Measurements from ENCODE around the gene KLHL30.
A peak's percentile ranks its signal among the peaks of the same experiment; 100 is the strongest.

Gene KLHL30, protein sequence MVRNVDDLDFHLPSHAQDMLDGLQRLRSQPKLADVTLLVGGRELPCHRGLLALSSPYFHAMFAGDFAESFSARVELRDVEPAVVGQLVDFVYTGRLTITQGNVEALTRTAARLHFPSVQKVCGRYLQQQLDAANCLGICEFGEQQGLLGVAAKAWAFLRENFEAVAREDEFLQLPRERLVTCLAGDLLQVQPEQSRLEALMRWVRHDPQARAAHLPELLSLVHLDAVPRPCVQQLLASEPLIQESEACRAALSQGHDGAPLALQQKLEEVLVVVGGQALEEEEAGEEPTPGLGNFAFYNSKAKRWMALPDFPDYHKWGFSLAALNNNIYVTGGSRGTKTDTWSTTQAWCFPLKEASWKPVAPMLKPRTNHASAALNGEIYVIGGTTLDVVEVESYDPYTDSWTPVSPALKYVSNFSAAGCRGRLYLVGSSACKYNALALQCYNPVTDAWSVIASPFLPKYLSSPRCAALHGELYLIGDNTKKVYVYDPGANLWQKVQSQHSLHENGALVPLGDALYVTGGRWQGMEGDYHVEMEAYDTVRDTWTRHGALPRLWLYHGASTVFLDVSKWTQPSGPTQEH

DNA sequence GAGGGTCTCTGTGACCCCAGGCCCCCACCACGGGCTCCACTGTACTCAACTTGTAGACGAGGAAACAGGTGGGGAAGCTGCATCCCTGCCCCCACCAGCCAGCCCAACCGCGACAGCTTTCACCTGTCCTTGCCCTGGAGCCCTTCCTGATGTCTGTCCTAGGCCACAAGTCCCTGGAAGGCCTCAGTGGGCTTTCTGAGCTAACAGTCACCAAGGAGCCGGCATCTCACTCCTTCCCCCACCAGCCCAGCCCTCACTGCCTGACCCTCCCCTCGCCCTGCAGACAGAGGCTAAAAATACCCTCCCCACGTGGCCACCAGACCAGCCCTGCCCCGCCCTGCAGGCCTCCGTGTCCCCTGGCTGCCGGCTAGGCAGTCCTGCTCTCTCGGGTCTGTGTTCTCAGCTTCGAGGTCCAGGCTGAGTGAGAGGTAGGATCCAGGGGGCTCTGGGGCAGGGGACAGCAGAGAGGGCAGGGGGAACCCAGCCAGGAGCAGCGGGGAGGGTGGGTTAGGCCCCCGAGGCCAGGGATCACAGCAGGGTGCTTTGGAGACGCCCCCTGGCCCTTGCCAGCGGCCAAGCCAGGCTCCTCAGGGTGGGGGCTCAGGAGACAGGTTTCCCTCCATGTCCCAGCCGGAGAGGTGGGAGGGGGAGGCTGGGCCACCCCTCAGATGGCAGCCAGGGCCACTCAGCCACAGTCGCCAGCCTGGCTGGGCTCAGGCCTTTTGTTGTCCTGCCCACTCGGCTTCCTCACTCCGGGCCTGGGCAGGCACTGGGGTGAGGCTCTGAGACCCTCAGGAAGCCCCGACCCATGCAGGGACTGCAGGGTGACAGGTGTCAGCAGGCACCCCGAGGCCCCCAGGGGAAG lies at the start of gene KLHL30:
KLHL30 (plus strand) TSS at position 338 of the 865 bp plus-strand sequence. CDS start 2,087 bp downstream, outside the sequence.
- ATAC-seq, result peak; percentile 6

DNA sequence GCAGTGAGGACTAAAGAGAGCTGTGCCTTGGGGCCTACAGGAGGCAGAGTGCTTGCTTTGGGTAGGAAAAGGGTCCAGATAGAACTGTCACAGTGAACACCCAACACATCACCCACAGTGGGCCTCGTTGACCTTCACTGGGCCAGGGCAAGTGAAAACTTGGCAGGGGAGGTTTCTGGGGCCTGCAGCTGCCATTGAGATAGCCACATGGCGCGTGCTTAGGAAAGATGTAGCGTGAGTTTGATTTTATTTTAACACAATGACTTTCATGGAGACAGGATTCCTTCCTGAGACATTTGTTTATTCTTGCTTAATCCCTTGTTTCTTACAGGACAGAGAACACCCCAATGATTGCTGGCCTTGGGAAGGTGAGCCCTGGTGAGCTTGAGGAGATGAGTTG lies 47.6 kb upstream of the KLHL30 start:
- DNase-seq (no peak), ATAC-seq (no peak)
- Mint-ChIP-seq H3K9me3 (no peaks in the 10 kb centered on the region), H3K4me3 (no peak overlapping the region), H3K4me1 (no peaks in the 10 kb centered on the region), H3K27me3 (no peaks in the 10 kb centered on the region), H3K27ac (no peak overlapping the region)

More for the DNA sequence above, at the start of gene KLHL30:
- no peak for DNase-seq
- Mint-ChIP-seq H3K4me1 (peaks cover 14% of the 10 kb centered on the region), H3K27ac (no peak within 1 kb of the TSS), H3K9me3 (no peaks in the 10 kb centered on the region), H3K27me3 (no peaks in the 10 kb centered on the region), H3K4me3 (peak within 1 kb of the TSS in 1 of 2 donors; percentile 54)

DNA sequence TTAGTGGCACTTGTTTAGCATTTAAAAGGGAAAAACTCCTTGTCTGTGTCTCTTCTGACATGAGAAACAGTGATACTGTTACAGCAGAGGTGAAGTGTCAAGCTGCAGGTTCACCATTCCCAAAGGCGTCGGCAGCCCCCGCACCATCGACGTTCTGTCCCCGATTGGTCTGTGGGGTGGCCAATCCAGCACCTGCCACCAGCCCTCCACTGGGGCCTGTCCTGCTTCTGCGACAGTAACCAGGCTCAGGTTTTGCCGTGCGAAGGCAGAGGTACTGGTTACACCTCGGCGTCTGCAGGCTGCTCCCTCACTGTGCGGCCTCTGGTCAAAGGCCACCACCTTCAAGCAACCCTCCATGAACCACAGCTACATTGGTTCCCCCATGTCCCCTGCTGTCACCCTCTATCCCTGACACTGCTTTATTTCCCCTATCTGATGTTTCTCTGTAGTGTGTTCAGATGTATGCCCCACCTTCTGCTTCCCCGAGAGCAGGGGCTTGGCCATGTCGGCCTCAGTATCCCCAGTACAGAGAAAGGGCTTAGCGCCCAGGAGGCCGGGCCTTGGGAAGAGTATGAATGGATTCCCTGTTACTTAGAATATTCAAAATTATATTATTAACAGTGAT lies 46.9 kb upstream of the KLHL30 start:
- no peak for ATAC-seq
- Mint-ChIP-seq H3K4me1 (no peaks in the 10 kb centered on the region), H3K4me3 (no peak overlapping the region), H3K27ac (peak overlapping the region in 1 of 2 donors; percentile 83), H3K9me3 (no peaks in the 10 kb centered on the region), H3K27me3 (no peaks in the 10 kb centered on the region)
- DNase-seq, result no peak

DNA sequence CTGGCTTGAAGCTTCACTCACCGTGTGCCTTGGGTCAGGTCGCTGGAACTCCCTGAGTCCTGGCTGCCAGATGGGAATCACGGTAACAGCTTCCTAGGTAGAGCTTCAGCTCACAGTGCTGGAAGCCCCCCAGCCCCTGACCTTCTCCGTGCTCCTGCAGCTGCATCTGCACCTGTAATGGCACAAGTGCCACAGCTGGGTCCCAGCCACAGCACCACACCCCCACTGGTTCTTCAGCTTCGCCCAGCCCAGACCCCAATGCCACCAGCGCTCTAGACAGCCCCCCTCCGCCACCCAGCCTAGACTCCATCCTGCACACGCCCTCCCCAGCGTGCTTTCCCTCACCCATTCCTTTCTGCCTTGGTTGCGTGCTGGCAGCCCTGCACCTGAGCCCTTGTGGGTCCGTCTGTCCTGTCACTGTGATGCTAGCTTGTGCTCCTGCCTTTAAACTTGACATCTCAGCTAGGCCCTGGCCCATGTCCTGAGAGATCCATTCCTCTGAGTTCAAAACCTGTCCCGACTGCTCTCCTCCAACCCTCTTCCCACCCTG lies 45.9 kb upstream of the KLHL30 start:
- DNase-seq (no peak), ATAC-seq (no peak)
- no peaks in the 10 kb centered on the region for H3K9me3 Mint-ChIP-seq
- H3K27ac Mint-ChIP-seq, result peak overlapping the region in 1 of 2 donors; percentile 23
- no peak overlapping the region for H3K4me3 Mint-ChIP-seq
- H3K27me3 Mint-ChIP-seq, result no peaks in the 10 kb centered on the region
- H3K4me1 Mint-ChIP-seq, result peaks cover 3% of the 10 kb centered on the region

DNA sequence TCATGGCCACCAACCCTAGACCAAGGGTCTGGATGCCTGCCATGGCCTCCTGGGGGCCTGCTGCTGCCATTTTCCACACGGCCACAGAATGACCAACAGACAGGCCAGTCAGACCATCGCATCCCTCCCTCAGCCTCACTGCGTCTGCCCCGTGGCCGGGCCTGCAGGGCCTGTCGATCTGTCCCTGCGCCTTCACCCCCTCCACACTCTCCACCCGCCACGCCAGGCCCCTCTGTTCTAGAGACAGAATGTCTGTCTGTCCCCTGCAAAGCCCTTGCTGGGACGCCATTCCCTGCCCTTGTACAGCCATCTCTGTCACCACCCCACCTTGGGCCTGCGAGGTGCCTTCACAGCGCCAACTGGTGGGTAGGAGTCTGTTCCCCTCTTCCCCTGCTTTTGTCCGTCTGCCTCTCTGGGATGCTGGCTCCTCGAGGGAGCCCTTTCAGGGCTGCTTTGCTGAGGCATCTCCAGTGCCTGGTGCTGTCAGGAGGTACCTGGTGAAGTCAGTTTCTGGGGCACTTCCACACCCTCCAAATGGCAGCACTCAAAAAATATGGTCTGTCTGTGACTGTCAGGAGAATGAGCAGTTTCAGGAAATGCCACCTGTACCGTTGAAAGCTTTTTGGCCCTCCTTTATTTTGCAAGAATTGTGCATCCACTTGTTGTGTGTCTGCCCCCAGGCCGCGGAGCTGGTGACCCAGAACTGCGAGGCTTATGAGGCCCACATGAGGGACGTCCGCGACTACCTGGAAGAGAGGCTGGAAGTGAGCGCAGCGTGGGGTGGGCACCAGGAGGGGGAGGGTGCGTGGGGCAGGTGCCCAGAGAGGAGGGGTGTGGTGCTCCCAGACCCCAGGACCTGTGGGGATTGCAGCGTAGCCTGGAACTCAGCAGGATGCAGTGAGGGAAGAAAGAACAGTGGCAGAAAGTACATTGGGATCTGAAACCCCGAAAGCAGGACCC lies 45.0 kb upstream of the KLHL30 start:
- Mint-ChIP-seq H3K4me3 (no peak overlapping the region), H3K4me1 (peaks cover 11% of the 10 kb centered on the region), H3K27ac (no peak overlapping the region), H3K27me3 (no peaks in the 10 kb centered on the region), H3K9me3 (no peaks in the 10 kb centered on the region)
- ATAC-seq (peak; percentile 33), DNase-seq (no peak)

DNA sequence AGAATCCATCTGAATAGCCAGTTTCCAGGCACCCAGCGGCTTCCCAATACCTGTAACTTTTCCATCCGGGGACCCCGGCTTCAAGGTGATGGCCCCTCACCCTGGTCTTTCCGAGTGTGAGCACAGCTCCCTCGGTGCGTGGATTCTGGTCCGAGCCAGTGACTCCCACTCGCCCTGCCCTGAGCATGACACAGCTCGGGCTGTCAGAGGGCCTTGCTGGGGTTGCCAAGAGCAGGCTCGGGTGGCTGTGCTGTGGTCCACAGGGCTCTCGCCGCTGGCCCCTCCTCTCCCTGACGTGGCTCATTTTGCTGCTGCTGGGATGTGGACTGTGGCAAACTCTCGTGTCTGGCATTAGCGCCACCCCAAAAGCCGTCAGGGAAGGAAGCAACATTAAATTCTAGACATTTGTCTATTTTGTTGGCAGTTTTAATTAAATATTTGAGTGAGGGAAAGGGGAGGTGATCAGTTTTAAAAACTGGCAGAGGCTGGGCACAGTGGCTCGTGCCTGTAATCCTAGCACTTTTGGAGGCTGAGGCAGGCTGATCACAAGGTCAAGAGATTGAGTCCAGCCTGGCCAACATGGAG lies 43.9 kb upstream of the KLHL30 start:
- H3K27me3 Mint-ChIP-seq, result no peaks in the 10 kb centered on the region
- H3K27ac Mint-ChIP-seq, result peak overlapping the region in 1 of 2 donors; percentile 50
- peaks cover 19% of the 10 kb centered on the region for H3K4me1 Mint-ChIP-seq
- H3K9me3 Mint-ChIP-seq, result no peaks in the 10 kb centered on the region
- no peak for ATAC-seq
- DNase-seq, result no peak
- no peak overlapping the region for H3K4me3 Mint-ChIP-seq

DNA sequence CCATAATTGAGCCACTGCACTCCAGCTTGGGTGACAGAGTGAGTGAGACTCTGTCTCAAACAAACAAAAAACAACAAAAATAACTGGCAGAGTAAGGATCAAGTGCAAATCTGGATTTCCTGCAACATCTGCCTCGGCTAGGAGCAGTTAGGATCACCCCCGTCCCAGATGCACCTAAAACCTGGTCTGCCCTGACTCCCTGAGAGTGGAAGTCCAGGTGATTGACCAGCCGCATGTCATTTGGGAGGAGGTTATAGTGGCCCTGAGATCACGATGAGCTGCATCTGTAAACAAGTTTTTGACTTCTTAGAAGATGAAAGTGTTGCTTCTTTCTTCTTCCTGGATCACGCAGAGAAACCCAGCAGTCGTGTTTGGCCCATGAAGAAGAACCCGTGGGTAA lies 43.3 kb upstream of the KLHL30 start:
- no peak overlapping the region for H3K27ac Mint-ChIP-seq
- no peak for DNase-seq
- peaks cover 19% of the 10 kb centered on the region for H3K4me1 Mint-ChIP-seq
- no peak for ATAC-seq
- no peaks in the 10 kb centered on the region for H3K9me3 Mint-ChIP-seq
- H3K4me3 Mint-ChIP-seq, result no peak overlapping the region
- H3K27me3 Mint-ChIP-seq, result no peaks in the 10 kb centered on the region

DNA sequence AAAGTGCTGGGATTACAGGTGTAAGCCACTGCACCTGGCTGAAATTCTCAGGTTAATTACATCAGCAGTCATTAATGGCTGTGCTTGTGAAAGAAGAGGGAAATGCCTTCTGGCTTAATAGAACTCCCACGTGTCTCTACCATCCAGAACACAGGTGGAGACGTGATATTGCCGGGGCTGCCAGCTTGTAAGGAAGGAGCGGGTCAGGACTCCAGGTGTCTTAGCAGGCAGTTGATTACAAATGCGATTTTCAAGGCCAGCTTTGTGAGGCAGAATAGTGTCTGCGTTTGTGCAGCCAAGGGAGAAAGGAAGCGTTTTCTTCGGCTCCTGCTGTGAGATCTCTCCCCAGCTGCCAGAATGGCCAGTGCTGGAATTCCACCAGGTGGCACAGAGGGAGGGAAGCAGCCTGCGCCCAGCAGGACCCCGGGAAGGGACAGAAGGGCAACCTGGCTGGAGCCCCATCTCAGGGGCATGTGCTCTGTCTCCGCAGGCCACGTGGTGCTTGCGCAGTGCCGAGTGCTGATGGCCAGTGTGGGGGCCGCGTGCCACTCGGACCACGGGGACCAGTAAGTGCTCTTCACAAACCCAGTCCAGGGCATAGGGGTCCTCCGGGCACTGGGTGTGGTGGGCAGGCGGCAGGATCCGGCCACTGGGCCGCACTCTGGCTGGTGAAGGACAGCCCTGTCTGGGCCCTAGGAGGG lies 42.0 kb upstream of the KLHL30 start:
- Mint-ChIP-seq H3K27me3 (no peaks in the 10 kb centered on the region), H3K4me1 (peaks cover 19% of the 10 kb centered on the region), H3K27ac (no peak overlapping the region), H3K9me3 (no peaks in the 10 kb centered on the region), H3K4me3 (no peak overlapping the region)
- ATAC-seq (no peak), DNase-seq (no peak)

DNA sequence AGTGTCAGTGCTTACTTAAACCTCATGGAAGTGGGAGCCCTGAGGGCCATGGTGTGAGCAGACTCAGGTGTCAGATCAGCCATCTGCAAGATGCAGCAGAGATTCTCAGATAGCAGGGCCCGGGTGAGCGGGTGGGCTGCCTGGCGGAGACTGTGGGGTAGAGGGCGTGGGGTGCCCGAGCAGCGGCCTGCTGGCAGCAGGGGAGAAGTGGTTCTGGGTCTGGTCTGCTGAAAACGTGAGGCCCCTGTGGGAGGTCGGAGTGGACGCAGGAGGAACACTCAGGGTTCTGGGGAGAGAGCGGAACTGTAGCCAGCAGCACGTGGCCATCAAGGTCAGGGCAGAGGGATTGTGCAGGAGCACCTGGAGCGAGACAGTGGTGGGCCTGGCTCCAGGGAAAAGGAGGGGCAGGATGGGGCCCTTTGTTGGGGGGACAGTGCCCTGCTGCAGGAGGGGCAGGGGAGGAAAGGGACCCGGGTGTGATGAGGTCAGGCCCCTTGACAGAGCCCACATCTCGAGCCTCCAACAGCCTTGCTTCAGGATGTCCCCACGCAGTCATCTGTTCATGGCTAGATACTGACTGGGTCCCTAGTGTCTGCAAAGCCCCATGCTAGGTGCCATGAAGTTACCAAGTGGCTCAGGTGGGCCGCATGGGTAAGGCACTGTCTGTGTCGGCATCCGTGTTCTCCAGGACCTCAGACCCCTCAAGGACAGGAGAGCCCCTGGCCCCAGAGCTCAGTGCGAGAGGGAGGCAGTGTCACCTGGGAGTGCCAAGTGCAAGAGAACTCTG lies 41.1 kb upstream of the KLHL30 start:
- DNase-seq (no peak), ATAC-seq (no peak)
- peak overlapping the region in 1 of 2 donors; percentile 71 for H3K27ac Mint-ChIP-seq
- H3K4me1 Mint-ChIP-seq, result peaks cover 19% of the 10 kb centered on the region
- no peaks in the 10 kb centered on the region for H3K27me3 Mint-ChIP-seq
- no peaks in the 10 kb centered on the region for H3K9me3 Mint-ChIP-seq
- no peak overlapping the region for H3K4me3 Mint-ChIP-seq

DNA sequence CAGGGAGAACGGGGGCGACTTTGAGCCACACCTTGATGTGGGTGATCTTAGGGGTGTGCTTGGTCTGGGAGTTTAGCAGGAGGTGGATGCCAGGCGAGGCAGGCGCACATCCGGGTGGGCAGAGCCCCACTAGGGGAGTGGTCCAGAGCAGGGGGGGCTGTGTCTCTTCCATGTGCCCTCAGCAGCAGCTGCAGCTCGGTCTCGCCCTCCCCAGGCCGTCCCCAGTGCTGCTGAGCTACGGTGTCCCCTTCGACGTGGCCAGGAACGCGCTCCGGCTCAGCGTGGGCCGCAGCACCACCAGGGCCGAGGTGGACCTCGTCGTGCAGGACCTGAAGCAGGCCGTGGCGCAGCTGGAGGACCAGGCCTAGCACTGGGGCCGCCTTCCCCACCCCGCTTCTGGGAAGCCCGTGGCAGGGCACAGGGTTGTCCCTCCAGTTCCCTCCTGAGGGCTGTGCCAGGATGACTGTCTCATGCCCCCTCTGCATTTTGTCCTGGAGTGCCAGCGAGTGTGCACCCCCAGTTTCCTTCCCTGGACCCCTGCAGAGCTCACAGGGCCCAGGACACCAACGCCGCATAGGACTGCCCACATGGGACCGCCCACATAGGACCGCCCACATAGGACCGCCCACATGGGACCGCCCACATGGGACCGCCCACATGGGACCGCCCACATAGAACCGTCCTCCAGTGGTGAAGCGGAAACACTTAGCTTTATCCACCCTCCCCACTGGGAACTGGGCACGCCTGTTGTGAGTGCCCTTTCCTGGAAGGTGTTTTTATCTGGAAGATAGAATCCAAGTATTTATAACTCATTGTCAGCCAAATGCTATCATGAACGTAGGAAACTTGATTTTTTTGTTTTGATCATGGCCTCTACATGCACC lies 40.2 kb upstream of the KLHL30 start:
- ATAC-seq, result peak; percentile 10
- H3K27ac Mint-ChIP-seq, result peak overlapping the region in 1 of 2 donors; percentile 71
- no peak for DNase-seq
- no peaks in the 10 kb centered on the region for H3K9me3 Mint-ChIP-seq
- H3K27me3 Mint-ChIP-seq, result no peaks in the 10 kb centered on the region
- no peak overlapping the region for H3K4me3 Mint-ChIP-seq
- H3K4me1 Mint-ChIP-seq, result peaks cover 19% of the 10 kb centered on the region

DNA sequence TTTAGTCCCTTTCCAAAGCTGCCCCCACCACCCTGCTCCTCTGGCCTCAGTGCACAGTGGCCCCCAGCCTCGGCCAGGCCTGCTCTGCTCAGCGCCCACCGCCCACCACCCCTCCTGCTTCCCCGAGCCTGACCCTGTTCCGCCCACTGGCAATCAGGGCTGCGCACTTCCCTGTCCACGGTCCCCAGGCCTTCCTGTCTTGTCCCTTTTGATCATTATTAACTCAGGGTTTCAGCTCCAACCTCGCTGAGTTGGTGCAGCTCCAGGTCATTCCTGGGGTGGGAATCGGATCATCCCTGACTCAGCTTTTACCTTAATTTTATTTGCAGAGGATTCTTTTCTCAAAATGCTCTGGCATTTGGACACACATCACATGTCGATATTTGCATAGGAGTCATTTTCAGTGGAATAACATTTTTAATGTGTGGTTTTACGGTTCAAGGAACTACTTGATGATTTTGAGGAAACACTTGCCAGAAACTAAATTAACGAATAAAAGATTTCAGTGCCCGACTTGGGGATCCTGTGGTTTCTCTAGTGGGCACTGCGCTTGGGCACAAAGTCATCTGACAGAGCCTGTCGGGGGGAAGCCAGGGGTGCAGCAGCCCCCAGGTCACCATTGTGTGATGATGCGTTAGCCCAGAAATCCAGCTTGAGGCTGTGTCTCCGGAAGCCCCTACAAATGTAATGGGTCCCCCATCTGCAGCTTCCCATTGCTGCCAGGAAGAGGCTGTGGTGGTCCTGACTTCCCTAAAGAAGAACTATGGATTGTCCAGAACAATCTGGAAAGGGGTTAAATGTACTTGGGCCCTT lies 39.4 kb upstream of the KLHL30 start:
- DNase-seq, result no peak
- no peak for ATAC-seq
- H3K27ac Mint-ChIP-seq, result peak overlapping the region in 1 of 2 donors; percentile 78
- H3K4me3 Mint-ChIP-seq, result no peak overlapping the region
- H3K9me3 Mint-ChIP-seq, result no peaks in the 10 kb centered on the region
- H3K4me1 Mint-ChIP-seq, result peaks cover 19% of the 10 kb centered on the region
- H3K27me3 Mint-ChIP-seq, result no peaks in the 10 kb centered on the region

DNA sequence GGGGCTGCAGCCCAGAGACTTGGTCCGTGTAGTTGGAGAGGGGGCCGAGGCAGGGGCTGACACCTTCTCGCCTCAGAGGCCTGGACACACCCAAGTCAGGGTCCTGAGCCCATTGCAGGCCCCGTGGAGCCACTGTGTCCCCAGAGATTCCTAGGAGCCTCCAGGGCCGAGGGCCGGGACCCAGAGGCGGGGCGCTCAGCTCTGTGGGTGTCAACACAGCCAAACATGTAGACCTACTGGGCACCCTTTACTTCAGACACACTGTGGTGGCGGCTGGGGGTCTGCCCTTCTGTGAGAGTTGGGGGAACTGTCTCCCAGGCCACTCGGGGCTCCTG lies 38.8 kb upstream of the KLHL30 start:
- H3K4me1 Mint-ChIP-seq, result peaks cover 19% of the 10 kb centered on the region
- ATAC-seq, result no peak
- H3K9me3 Mint-ChIP-seq, result no peaks in the 10 kb centered on the region
- DNase-seq, result no peak
- H3K27ac Mint-ChIP-seq, result peak overlapping the region in 1 of 2 donors; percentile 78
- no peaks in the 10 kb centered on the region for H3K27me3 Mint-ChIP-seq
- H3K4me3 Mint-ChIP-seq, result no peak overlapping the region
